ENCODE data around the gene MAP4K3. TPM values are rescaled to one million over a fixed set of nuclear protein-coding genes. Genes with fewer than 3 reads are reported as not detected.

The MAP4K3 gene
- total and polyA plus RNA-seq, 9 of the 15 experiments (the other 6 are each of a cell fraction or from before 2014, with no cell fraction given) = 3.1 to 30.0 (median 16.9) TPM

- Histone ChIP-seq H3K27ac (ENCODE audit: extremely low read depth, low read depth, low read length) (no peak overlapping the region), H3K9me3 (replicated peaks; ENCODE audit: control insufficient read depth, insufficient read depth, low read depth, low read length) (no peaks in the 10 kb centered on the region), H3K9ac (ENCODE audit: insufficient read depth in 1 of 2, low read depth in 2 of 2, low read length in 2 of 2) (no peak overlapping the region), H3K4me2 (ENCODE audit: insufficient read depth, low read length) (no peak overlapping the region), H2AFZ (ENCODE audit: low read depth, low read length) (no peak overlapping the region), H3K36me3 (ENCODE audit: control insufficient read depth, insufficient read depth, low read length) (no peaks in the 10 kb centered on the region), H3K79me2 (ENCODE audit: control insufficient read depth, insufficient read depth, low read length) (no peaks in the 10 kb centered on the region), H3K4me3 (no peak overlapping the region), H3K9me1 (ENCODE audit: control insufficient read depth, insufficient read depth, low read length) (no peaks in the 10 kb centered on the region), H3K4me1 (replicated peaks in 1 of 2; ENCODE audit: control insufficient read depth in 2 of 2, insufficient read depth in 2 of 2, low read length in 2 of 2) (peaks cover 7 to 25% of the 10 kb centered on the region in 2 experiments), H4K20me1 (replicated peaks; ENCODE audit: control insufficient read depth, insufficient read depth, low read length) (no peaks in the 10 kb centered on the region), H3K27me3 (ENCODE audit: control insufficient read depth in 2 of 2, insufficient read depth in 2 of 2, low read length in 2 of 2) (no peaks in the 10 kb centered on the region)
- TF ChIP-seq, protein P1, sequence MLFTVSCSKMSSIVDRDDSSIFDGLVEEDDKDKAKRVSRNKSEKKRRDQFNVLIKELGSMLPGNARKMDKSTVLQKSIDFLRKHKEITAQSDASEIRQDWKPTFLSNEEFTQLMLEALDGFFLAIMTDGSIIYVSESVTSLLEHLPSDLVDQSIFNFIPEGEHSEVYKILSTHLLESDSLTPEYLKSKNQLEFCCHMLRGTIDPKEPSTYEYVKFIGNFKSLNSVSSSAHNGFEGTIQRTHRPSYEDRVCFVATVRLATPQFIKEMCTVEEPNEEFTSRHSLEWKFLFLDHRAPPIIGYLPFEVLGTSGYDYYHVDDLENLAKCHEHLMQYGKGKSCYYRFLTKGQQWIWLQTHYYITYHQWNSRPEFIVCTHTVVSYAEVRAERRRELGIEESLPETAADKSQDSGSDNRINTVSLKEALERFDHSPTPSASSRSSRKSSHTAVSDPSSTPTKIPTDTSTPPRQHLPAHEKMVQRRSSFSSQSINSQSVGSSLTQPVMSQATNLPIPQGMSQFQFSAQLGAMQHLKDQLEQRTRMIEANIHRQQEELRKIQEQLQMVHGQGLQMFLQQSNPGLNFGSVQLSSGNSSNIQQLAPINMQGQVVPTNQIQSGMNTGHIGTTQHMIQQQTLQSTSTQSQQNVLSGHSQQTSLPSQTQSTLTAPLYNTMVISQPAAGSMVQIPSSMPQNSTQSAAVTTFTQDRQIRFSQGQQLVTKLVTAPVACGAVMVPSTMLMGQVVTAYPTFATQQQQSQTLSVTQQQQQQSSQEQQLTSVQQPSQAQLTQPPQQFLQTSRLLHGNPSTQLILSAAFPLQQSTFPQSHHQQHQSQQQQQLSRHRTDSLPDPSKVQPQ (CRISPR knock-in tag; IDR thresholded peaks at IDR 0.05; ENCODE audit: borderline replicate concordance) = no peak
- TF ChIP-seq RAD51 (IDR thresholded peaks at IDR 0.05; ENCODE audit: borderline replicate concordance, low read depth) (no peak), U2AF2 (optimal IDR thresholded peaks at IDR 0.05; ENCODE audit: low read depth, low read length) (no peak), MCM5 (IDR thresholded peaks at IDR 0.05; ENCODE audit: low read depth) (no peak)
- no peak for ATAC-seq
- POLR2A ChIA-PET = interaction anchor here (1.2 kb wide), 1 partner anchor 29 kb away, joined by 3 read pairs; no protein-coding TSS in a partner anchor
- 89% methylated on average over 6 of the region's 6 CpGs for WGBS (ENCODE audit: insufficient coverage, low coverage, missing lambda C conversion rate)
- BruUV-seq (replicated peaks) = no TSS peak
- DNase-seq (ENCODE audit: extremely low read depth in 1 of 4, low spot score in 3 of 4) = no peak
- FAIRE-seq = no peak
- CTCF ChIA-PET (ENCODE audit: low intra/inter-chr PET ratio) = no interaction called here
- in situ Hi-C loops (cut with MboI) = no loop called here
- intact Hi-C loops (cut with micrococcal nuclease) = no loop called here
Measured at GRCh38 chr2:39466311-39466710, 29.2 kb upstream of the MAP4K3 start.
